ENCODE data around the gene SEMA3D.

Gene SEMA3D

GRCh38 chr7:85079434-85079833 lies 107.4 kb downstream of the SEMA3D start:
- DNase-seq (ENCODE audit: low read depth, low spot score): no peak

- DNase-seq (ENCODE audit: low read depth, low spot score): no peak
These were observed 108.7 kb downstream of the SEMA3D start for GRCh38 chr7:85078181-85078580.

GRCh38 chr7:85075864-85076263 lies 111.0 kb downstream of the SEMA3D start:
- no peak for DNase-seq (ENCODE audit: low read depth, low spot score)

- DNase-seq (ENCODE audit: low read depth, low spot score): no peak
These were observed 111.9 kb downstream of the SEMA3D start for GRCh38 chr7:85074992-85075391.

- DNase-seq (ENCODE audit: low read depth, low spot score): no peak
These were observed 112.8 kb downstream of the SEMA3D start for GRCh38 chr7:85074016-85074415.

- DNase-seq (ENCODE audit: low read depth, low spot score): no peak
These were observed 115.8 kb downstream of the SEMA3D start for GRCh38 chr7:85070967-85071628.

- DNase-seq (ENCODE audit: low read depth, low spot score): no peak
These were observed 118.1 kb downstream of the SEMA3D start for GRCh38 chr7:85068799-85069198.

- DNase-seq (ENCODE audit: low read depth, low spot score): no peak
These were observed 119.5 kb downstream of the SEMA3D start for GRCh38 chr7:85067371-85067770.

- no peak for DNase-seq (ENCODE audit: low read depth, low spot score)
These were observed 120.9 kb downstream of the SEMA3D start for GRCh38 chr7:85065888-85066485.

- DNase-seq (ENCODE audit: low read depth, low spot score): no peak
These were observed 121.5 kb downstream of the SEMA3D start for GRCh38 chr7:85065306-85065705.

GRCh38 chr7:85062651-85063050 lies 124.2 kb downstream of the SEMA3D start:
- no peak for DNase-seq (ENCODE audit: low read depth, low spot score)

- no peak for DNase-seq (ENCODE audit: low read depth, low spot score)
These were observed 125.4 kb downstream of the SEMA3D start for GRCh38 chr7:85061456-85061855.

GRCh38 chr7:85060696-85061095 lies 126.2 kb downstream of the SEMA3D start:
- no peak for DNase-seq (ENCODE audit: low read depth, low spot score)

- no peak for DNase-seq (ENCODE audit: low read depth, low spot score)
These were observed 130.9 kb downstream of the SEMA3D start for GRCh38 chr7:85055906-85056305.

GRCh38 chr7:85055196-85055595 lies 131.7 kb downstream of the SEMA3D start:
- DNase-seq (ENCODE audit: low read depth, low spot score): no peak

GRCh38 chr7:85054306-85054705 lies 132.6 kb downstream of the SEMA3D start:
- DNase-seq (ENCODE audit: low read depth, low spot score): no peak

GRCh38 chr7:85052894-85053293 lies 134.0 kb downstream of the SEMA3D start:
- no peak for DNase-seq (ENCODE audit: low read depth, low spot score)

- DNase-seq (ENCODE audit: low read depth, low spot score): no peak
These were observed 134.7 kb downstream of the SEMA3D start for GRCh38 chr7:85052056-85052737.

- no peak for DNase-seq (ENCODE audit: low read depth, low spot score)
These were observed 140.3 kb downstream of the SEMA3D start for GRCh38 chr7:85046534-85046933.

GRCh38 chr7:85041605-85042216 lies 145.1 kb downstream of the SEMA3D start:
- DNase-seq (ENCODE audit: low read depth, low spot score): no peak

- DNase-seq (ENCODE audit: low read depth, low spot score): no peak
These were observed 147.5 kb downstream of the SEMA3D start for GRCh38 chr7:85039196-85039923.

- no peak for DNase-seq (ENCODE audit: low read depth, low spot score)
These were observed 148.4 kb downstream of the SEMA3D start for GRCh38 chr7:85038466-85038865.

Data from activated CD4-positive, CD25-positive, alpha-beta regulatory T cell treated with anti-CD3 and anti-CD28 coated beads, Interleukin-2, amount 50 U/mL, for 16 hours (primary cell).